ENCODE data around the gene SCAMP4.

Gene SCAMP4

DNA sequence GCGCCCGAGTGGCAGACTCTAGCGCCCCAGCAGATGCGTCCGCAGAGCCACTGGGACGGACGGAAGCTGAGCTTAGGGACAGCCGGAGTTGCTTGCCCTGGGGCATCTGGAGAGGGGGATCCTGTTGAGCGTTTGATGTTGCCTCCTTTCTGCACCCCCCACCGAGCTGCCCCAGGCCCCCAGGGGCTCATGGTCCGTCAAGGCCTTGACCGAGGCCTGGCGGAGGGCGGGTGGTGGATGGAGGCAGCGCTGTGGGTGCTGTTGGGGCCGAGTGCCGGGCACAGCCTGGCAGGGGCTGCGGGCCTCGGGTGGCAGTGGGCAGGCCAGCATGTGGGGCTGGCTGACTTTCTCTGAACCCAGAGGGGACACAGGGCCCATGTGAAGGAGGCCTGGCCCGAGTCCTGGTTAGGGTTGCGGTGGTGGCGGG lies 38.5 kb downstream of the SCAMP4 start:
- peaks cover 17% of the 10 kb centered on the region for H3K4me1 Mint-ChIP-seq
- no peaks in the 10 kb centered on the region for H3K9me3 Mint-ChIP-seq
- peaks cover 4% of the 10 kb centered on the region for H3K27me3 Mint-ChIP-seq (ENCODE audit: low read depth)
- TF ChIP-seq, protein P1, sequence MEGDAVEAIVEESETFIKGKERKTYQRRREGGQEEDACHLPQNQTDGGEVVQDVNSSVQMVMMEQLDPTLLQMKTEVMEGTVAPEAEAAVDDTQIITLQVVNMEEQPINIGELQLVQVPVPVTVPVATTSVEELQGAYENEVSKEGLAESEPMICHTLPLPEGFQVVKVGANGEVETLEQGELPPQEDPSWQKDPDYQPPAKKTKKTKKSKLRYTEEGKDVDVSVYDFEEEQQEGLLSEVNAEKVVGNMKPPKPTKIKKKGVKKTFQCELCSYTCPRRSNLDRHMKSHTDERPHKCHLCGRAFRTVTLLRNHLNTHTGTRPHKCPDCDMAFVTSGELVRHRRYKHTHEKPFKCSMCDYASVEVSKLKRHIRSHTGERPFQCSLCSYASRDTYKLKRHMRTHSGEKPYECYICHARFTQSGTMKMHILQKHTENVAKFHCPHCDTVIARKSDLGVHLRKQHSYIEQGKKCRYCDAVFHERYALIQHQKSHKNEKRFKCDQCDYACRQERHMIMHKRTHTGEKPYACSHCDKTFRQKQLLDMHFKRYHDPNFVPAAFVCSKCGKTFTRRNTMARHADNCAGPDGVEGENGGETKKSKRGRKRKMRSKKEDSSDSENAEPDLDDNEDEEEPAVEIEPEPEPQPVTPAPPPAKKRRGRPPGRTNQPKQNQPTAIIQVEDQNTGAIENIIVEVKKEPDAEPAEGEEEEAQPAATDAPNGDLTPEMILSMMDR (IDR thresholded peaks at IDR 0.05; ENCODE audit: unreplicated experiment in 3 of 3): no peak
- peaks cover 3% of the 10 kb centered on the region for H3K36me3 Mint-ChIP-seq (ENCODE audit: low read depth)
- peak overlapping the region; percentile 92 to 95 (median 94) for H3K4me3 Mint-ChIP-seq
- H3K27ac Mint-ChIP-seq: peak overlapping the region; percentile 89 to 95 (median 93)

DNA sequence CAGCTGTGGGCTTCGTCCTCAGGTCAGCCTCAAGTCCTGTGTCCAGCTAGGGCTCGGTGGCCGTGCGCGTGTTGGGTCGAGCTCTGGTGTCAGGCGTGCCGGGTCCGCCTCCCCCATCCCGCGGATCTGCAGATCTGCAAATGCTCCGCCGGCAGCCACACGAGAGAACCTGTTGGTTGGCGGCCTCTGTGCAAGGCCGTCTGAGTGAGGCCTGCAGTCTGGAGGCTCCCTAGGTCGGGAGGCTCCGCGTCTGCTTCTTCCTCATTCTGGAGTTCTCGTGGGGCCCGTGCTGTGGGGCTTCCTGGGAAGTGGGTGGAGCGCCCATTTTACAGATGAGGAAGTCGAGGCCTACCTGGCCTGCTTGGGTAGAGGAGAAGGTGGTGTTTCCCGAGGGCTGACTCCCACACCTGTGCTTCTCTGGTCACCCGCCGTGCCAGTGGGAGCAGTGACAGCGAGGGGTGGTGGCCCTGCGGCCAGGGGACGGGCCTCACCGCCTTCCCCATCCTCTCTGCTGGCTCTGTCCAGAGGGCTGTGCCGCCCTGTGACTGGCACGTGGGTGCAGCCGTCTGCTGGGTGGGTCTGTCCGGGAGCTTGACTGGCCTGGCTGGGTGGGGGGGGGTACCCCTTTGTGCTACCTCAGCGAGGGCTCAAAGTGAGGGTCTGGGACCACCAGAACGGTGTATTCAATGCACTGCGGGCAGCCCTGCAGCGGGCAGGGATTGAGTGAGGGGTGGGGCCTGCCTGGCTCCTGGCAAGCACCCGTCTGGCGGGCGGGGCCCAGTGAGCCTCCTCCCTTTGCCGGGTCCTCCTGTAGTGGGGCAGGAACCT lies 39.1 kb downstream of the SCAMP4 start:
- Mint-ChIP-seq H3K36me3 (ENCODE audit: low read depth) (peaks cover 9% of the 10 kb centered on the region), H3K27ac (no peak overlapping the region), H3K27me3 (ENCODE audit: low read depth) (peaks cover 4% of the 10 kb centered on the region), H3K9me3 (no peaks in the 10 kb centered on the region), H3K4me1 (peaks cover 17% of the 10 kb centered on the region), H3K4me3 (peak overlapping the region; percentile 43 to 72 (median 70))
- TF ChIP-seq, protein P1 (IDR thresholded peaks at IDR 0.05; ENCODE audit: unreplicated experiment in 3 of 3): no peak

DNA sequence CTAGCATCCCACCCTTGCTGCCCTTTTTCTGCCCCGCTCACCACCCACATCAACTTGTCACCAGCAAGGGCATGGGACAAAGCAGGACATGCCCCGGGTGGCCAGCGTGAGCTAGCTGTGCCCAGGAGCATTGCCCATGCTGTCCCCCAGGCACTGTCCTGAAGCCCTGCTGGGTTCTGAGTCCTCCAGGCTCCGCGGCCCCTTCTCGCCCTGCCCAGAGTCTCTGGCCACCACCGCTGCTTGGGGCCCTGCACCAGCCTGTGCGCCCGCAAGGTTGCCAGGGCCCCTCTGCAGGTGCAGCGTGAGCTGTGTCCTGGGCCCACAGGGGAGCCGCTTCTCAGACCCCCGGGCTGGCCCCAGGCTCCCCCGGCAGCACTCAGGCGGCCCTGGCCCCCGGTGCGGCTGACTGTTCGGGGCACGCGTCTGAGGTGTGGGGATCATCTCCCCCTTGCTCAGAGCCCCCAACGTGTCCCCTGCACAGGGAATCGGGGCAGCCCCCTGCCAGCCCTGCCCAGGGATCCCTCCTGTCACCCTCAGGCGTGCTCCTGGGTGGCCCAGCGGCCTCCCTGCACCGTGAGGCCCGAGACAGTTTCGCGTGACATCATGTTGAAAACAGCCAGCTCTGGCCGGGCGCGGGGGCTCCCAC lies 39.8 kb downstream of the SCAMP4 start:
- H3K9me3 Mint-ChIP-seq: no peaks in the 10 kb centered on the region
- no peak overlapping the region for H3K4me3 Mint-ChIP-seq
- H3K4me1 Mint-ChIP-seq: peaks cover 12% of the 10 kb centered on the region
- H3K27me3 Mint-ChIP-seq (ENCODE audit: low read depth): no peaks in the 10 kb centered on the region
- TF ChIP-seq, protein P1 (IDR thresholded peaks at IDR 0.05; ENCODE audit: unreplicated experiment in 3 of 3): no peak
- peaks cover 11% of the 10 kb centered on the region for H3K36me3 Mint-ChIP-seq (ENCODE audit: low read depth)
- H3K27ac Mint-ChIP-seq: no peak overlapping the region

DNA sequence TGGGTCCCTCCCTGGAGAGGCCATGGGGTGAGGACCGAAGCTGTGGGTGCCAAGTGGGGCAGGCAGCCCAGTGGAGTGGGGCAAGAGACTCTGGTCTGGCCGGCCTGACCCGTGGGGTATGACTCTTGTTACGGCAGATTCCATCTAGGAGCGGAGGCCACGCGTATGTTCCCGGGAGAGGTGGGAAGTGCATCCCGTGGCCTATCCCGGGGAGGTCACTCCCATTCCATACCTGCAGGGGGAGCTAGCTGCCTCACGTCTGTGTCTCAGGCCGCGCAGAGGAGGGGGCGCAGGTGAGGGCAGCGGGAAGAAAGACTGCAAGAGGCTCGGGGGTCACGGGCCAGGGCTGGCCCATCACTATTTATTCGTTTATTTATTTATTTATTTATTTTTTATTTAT lies 40.7 kb downstream of the SCAMP4 start:
- TF ChIP-seq, protein P1 (IDR thresholded peaks at IDR 0.05; ENCODE audit: unreplicated experiment in 3 of 3): peak; percentile 43 to 64 (median 56)
- H3K9me3 Mint-ChIP-seq: no peaks in the 10 kb centered on the region
- peak overlapping the region in 2 of 3 experiments; percentile 32 to 45 for H3K4me3 Mint-ChIP-seq
- H3K27ac Mint-ChIP-seq: no peak overlapping the region
- peaks cover 10% of the 10 kb centered on the region for H3K4me1 Mint-ChIP-seq
- H3K27me3 Mint-ChIP-seq (ENCODE audit: low read depth): no peaks in the 10 kb centered on the region
- H3K36me3 Mint-ChIP-seq (ENCODE audit: low read depth): peaks cover 15% of the 10 kb centered on the region

DNA sequence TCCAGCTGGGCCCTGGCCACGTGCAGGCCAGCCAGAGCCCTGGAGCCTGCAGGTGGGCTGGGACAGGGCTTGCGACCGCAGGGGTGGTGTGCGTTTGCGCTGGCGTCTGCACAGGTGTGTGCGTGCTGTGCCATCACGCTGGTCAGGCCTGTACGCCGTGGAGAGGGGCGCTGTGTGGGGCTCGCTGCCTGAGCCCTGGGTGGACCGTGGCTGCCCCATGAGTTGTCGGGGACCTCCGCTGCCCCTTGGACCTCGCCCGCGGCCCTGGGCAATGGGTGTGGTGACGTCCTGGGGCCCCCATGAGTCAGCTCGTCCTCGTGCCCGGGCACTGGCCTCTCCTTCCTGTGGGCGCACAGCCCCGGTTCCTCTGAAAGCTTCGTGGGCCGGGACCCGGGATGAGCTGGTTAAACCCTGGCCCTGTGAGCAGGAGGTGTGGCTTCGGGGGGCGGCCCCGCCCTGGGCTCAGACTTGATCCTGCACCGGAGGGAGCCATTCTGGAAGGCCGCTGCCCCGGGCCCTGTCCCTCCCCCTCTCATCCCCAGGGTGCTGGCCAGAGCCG lies 42.5 kb downstream of the SCAMP4 start:
- H3K36me3 Mint-ChIP-seq (ENCODE audit: low read depth): peaks cover 15% of the 10 kb centered on the region
- H3K9me3 Mint-ChIP-seq: no peaks in the 10 kb centered on the region
- no peaks in the 10 kb centered on the region for H3K27me3 Mint-ChIP-seq (ENCODE audit: low read depth)
- H3K4me1 Mint-ChIP-seq: peaks cover 8% of the 10 kb centered on the region
- H3K27ac Mint-ChIP-seq: no peak overlapping the region
- H3K4me3 Mint-ChIP-seq: no peak overlapping the region
- TF ChIP-seq, protein P1 (IDR thresholded peaks at IDR 0.05; ENCODE audit: unreplicated experiment in 3 of 3): no peak
